Measurements from ENCODE around the gene DBF4B. TPM values are rescaled to one million over a fixed set of nuclear protein-coding genes. Genes with fewer than 3 reads are reported as not detected.

Gene DBF4B
- total RNA-seq, 1 experiment from 2014 or later = 26.1 TPM

- ATAC-seq (no peak), DNase-seq (ENCODE audit: low read depth, low spot score) (no peak)
- Histone ChIP-seq H3K36me3 (ENCODE audit: control insufficient read depth in 1 of 2, insufficient read depth in 2 of 2, low read length in 2 of 2) (peaks cover 0 to 9% of the 10 kb centered on the region in 2 experiments; a peak in 1 of 4 replicates), H3K9ac (ENCODE audit: low read length) (peak overlapping the region; percentile 51), H3K9me3 (ENCODE audit: control insufficient read depth in 1 of 2, insufficient read depth in 1 of 2, low read depth in 1 of 2, low read length in 2 of 2) (no peaks in the 10 kb centered on the region), H3K79me2 (ENCODE audit: insufficient read depth, low read length) (peaks cover 8% of the 10 kb centered on the region; the same call in 1 of the 2 replicates), H3K4me3 (replicated peaks in 1 of 2; ENCODE audit: low read depth in 1 of 2, low read length in 2 of 2) (peak overlapping the region in 1 of 2 experiments; percentile 22; a peak in 2 of 4 replicates), H3K27ac (ENCODE audit: low read depth, low read length) (peak overlapping the region; percentile 61), H3K4me2 (ENCODE audit: low read length) (peak overlapping the region; percentile 65), H2AFZ (ENCODE audit: low read depth, low read length, poor library complexity, severe bottlenecking) (no peak overlapping the region), H3K27me3 (ENCODE audit: insufficient read depth, low read length) (no peaks in the 10 kb centered on the region), H4K20me1 (ENCODE audit: insufficient read depth) (no peaks in the 10 kb centered on the region), H3K4me1 (ENCODE audit: control insufficient read depth in 1 of 2, insufficient read depth in 2 of 2, low read length in 2 of 2) (peaks cover 15 to 57% of the 10 kb centered on the region in 2 experiments), H3K9me2 (ENCODE audit: insufficient read depth) (no peaks in the 10 kb centered on the region)
- TF ChIP-seq REST (IDR thresholded peaks at IDR 0.05; ENCODE audit: low read depth) (no peak), CTCF (IDR thresholded peaks at IDR 0.05 in 2 of 3, conservative IDR thresholded peaks at IDR 0.05 in 1 of 3; ENCODE audit: borderline replicate concordance in 1 of 3, insufficient read depth in 1 of 3, low read depth in 2 of 3, low read length in 2 of 3) (no peak)
- BruUV-seq (replicated peaks) = TSS peak; percentile 15
- POLR2A ChIA-PET = interaction anchor here (1.2 to 1.4 kb wide), 2 partner anchors 27 to 356 kb away, joined by 4 read pairs; no protein-coding TSS in a partner anchor
- CTCF ChIA-PET = interaction anchor here (1.6 to 3.7 kb wide), 2 partner anchors 14 to 19 kb away, joined by 3 to 12 read pairs; no protein-coding TSS in a partner anchor
- intact Hi-C loops (cut with micrococcal nuclease) = no loop called here
- RAD21 ChIA-PET (ENCODE audit: low non-redundant PET in 1 of 2, low total read pairs in 2 of 2, uncharacterized antibody in 2 of 2, unreplicated experiment in 2 of 2) = no interaction called here
Measured at GRCh38 chr17:44793885-44794842, 85.7 kb downstream of the DBF4B start.
